CD4-positive, alpha-beta T cell treated with Interleukin-4 for 4 hours (primary cell): ENCODE results near the gene CALN1.
"Not testable (repeated sequence)": the region's sequence is repeated elsewhere in the genome, so short reads cannot be mapped to it uniquely, and the experiment has no call there.

ENCODE experiments used
- DNase-seq: peaks from one replicate; pipeline ENCODE4 v3.0.0-alpha.2; 2020

The CALN1 gene

GRCh38 chr7:71851776-71852498 is 560.2 kb downstream of the CALN1 start:
- DNase-seq: no peak

GRCh38 chr7:71846160-71846559 is 566.0 kb downstream of the CALN1 start:
- DNase-seq: no peak

- no peak for DNase-seq
Measured at GRCh38 chr7:71843676-71844075, 568.5 kb downstream of the CALN1 start.

- DNase-seq: no peak
Measured at GRCh38 chr7:71842786-71843185, 569.4 kb downstream of the CALN1 start.

- DNase-seq: no peak
Measured at GRCh38 chr7:71842381-71842780, 569.8 kb downstream of the CALN1 start.

- no peak for DNase-seq
Measured at GRCh38 chr7:71835056-71835455, 577.1 kb downstream of the CALN1 start.

- DNase-seq: no peak
Measured at GRCh38 chr7:71829515-71829914, 582.6 kb downstream of the CALN1 start.

- no peak for DNase-seq
Measured at GRCh38 chr7:71828361-71828760, 583.8 kb downstream of the CALN1 start.

- DNase-seq: no peak
Measured at GRCh38 chr7:71826141-71826540, 586.0 kb downstream of the CALN1 start.

- DNase-seq: no peak
Measured at GRCh38 chr7:71824006-71824760, 588.0 kb downstream of the CALN1 start.

- DNase-seq: not testable (repeated sequence)
Measured at GRCh38 chr7:71822406-71822805, 589.7 kb downstream of the CALN1 start.

- no peak for DNase-seq
Measured at GRCh38 chr7:71817916-71818315, 594.2 kb downstream of the CALN1 start.

- DNase-seq: no peak
Measured at GRCh38 chr7:71808115-71808514, 604.0 kb downstream of the CALN1 start.

- DNase-seq: no peak
Measured at GRCh38 chr7:71804256-71804655, 607.9 kb downstream of the CALN1 start.

GRCh38 chr7:71801976-71802375 is 610.2 kb downstream of the CALN1 start:
- no peak for DNase-seq

GRCh38 chr7:71800321-71800720 is 611.8 kb downstream of the CALN1 start:
- no peak for DNase-seq

- DNase-seq: no peak
Measured at GRCh38 chr7:71795410-71795809, 616.7 kb downstream of the CALN1 start.

- DNase-seq: no peak
Measured at GRCh38 chr7:71793251-71793650, 618.9 kb downstream of the CALN1 start.

GRCh38 chr7:71787513-71787912 is 624.6 kb downstream of the CALN1 start:
- DNase-seq: no peak

- no peak for DNase-seq
Measured at GRCh38 chr7:71785216-71785615, 626.9 kb downstream of the CALN1 start.

GRCh38 chr7:71784781-71785180 is 627.4 kb downstream of the CALN1 start:
- DNase-seq: no peak

GRCh38 chr7:71784180-71784579 is 628.0 kb downstream of the CALN1 start:
- no peak for DNase-seq

GRCh38 chr7:71783779-71784178 is 628.4 kb downstream of the CALN1 start:
- no peak for DNase-seq

GRCh38 chr7:71782051-71782450 is 630.1 kb downstream of the CALN1 start:
- no peak for DNase-seq

GRCh38 chr7:71780282-71780681 is 631.9 kb downstream of the CALN1 start:
- no peak for DNase-seq
